HG02870 (cell line): Measurements from ENCODE around the gene ACOT13.
"Not testable (repeated sequence)": the region's sequence is repeated elsewhere in the genome, so short reads cannot be mapped to it uniquely, and the experiment has no call there.

Source experiments
- ATAC-seq: cut with Tn5 transposase; IDR thresholded peaks from one replicate; pipeline ENCODE4 v1.9.1; 2021; ENCODE audit warnings: mild to moderate bottlenecking, moderate library complexity; ENCODE audit not compliant: unreplicated experiment

Gene ACOT13

DNA sequence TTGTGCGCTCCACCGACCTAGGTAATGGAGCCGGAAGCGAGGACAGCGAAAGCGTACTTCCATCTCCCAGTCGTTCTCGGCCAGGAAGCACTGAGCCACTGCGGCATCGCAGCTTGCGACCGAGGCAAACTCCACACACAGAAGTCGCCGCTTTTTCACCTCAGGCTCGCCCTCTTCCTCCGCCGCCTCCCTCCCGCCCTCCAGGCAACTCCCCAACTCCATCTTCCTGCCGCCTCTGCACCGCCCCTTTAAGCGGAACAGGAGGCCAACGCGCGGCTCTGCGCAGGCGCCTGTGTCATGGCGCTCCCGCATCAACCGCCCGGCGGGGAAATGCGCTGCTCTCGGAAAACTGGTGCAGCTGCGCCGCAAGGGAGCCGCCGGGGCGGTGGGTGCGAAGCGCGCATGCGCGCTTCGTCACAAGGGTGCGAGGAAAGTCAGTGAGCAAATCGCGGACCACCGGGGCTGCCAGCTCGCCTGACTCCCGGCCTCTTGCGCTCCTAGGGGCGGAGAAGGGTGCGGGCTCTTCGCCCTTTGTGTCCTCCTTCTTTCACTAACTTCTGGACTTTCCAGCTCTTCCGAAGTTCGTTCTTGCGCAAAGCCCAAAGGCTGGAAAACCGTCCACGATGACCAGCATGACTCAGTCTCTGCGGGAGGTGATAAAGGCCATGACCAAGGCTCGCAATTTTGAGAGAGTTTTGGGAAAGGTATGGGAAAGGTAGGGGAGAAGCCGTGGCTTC, at the start of gene ACOT13, which contains the start of gene TDP2:
Gene ACOT13, plus strand, starts transcription at position 437 of the 737 bp plus-strand sequence. Its CDS starts 187 bp downstream, at position 624.
Gene TDP2, minus strand, starts transcription at position 259 of the 737 bp plus-strand sequence. Its CDS starts 37 bp downstream, at position 222.
- ATAC-seq, result peak; percentile 95

DNA sequence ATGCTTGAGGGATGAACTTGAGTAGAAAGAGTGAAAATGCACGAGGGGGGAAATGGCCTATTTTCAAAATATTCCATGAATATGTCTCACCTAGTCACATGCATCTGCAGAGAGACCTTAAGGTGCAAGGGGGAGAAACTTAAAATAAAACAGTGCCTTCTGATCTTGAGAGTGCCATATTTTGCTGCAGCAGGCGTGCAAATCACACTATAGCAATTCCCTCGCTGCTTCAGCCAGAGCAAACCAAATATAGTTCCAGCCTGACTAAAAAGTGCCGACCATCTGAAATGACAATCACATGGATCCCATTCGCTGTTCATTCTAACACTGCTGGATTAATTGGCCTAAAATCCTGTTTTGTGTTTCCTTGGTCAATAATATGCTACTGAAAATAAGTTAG, 47.2 kb upstream of the ACOT13 start:
- no peak for ATAC-seq

DNA sequence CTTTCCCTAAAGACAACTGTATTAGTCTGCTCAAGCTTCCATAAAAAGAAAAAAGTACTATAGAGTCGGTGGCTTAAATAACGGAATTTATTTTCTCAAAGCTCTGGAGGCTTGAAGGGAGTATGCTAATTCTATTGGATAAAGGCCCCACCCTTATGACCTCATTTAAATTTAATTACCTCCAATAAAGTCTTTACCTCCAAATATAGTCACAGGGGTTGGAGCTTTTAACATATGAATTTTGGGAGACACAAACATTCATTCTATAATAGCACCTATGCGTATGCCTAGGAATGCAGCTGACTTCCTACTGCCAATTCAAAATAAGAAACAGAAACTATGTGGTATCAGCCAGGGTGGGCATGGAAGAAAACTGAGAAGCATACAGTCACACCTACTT, 46.2 kb upstream of the ACOT13 start:
- no peak for ATAC-seq

DNA sequence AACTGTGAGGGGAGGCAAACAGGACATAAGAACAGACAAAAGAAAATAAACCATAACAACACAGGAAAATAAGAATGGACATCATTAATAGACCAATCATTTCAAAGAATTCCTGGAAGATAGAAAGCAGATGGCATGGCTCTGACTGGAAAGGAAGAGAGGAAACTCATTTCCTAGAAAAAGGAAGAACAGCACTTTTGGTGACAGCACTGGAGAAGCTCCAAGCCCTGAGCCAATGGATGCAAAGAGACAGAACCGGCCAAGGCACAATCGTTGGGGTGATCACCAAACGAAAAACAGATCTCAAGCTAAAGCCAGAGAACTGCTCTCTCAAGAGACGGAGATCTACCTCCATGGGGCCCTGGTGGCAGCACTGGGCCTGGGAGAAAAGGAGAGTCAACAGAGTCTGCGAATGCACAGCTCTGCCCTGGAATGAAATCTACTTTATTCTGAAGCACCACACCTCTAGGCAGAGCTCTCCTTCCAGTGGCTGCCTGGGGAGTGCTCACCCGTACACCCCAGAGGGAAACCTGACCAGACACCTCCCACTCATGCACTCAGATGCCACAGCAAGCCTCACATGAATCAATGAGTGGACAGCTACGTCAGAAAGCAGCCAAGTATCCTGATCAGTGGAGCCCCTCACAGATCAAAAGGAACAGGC, 45.1 kb upstream of the ACOT13 start:
- ATAC-seq, result no peak

DNA sequence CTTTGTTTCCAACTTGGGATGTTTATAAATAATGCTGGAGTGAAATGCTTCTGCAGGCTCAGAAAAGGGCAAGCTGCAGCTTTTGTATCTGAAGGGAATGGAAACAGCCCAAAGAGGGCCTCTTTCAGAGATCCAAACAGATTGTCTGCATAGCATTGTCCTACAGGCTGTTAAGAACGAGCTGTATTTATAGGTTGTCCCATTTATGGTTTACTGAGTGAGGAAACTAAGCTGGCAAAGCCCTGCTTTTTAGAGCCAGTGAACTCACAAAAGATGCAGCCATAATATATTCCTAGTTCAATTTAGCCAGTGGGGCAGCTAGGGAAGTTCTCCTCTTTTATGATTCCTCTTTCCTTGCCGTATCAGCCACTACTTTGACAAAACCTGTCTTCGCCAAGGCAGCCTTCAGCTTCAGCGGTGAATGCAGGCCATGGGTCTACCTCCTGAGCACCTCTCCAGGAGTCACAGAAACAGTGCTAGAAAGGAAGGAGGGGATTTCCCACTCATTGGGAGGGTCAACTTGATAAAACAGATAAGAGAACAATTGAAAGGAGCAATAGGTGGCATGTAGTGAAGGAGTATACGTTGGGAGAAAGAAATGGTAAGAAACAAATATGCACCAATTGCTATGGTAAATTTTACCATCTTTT, 35.9 kb upstream of the ACOT13 start:
- no peak for ATAC-seq

DNA sequence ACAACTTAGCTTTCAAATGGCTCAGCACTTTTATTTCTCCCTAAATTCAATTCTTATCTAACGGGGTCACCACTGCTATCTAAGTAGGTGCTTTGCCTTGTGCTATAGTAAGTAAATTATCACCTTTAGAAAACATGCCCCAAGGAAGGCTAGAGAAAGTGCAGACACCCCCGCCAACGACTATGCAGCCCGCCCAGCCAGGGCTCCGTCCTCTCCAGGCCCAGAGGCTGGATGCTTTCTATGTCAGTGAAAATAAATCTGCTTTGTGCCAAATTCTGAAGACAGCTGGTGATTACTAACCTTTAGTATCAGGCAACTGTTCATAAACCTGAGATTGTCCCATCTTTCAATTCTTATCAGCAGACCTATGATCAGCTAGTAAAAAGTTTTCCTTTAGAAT, 35.2 kb upstream of the ACOT13 start:
- no peak for ATAC-seq

DNA sequence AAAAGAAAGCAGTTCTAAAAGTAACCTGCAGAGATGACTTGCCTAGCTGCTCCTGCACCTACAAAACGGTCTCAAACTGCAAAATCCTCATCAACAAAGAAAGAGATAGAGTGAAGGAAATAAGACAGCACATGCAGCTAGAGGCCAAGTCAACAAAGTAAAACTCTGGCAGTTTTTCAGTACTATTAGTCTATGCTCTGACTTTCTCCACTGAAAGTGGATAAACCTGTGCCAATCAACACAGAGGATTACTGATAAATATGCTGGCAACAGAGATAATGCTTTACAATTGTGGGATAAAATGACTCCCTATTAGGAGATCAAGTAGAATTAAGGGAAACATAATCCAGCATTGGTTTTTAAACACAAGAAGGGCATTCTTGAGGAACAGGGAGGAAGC, 34.3 kb upstream of the ACOT13 start:
- ATAC-seq, result no peak

DNA sequence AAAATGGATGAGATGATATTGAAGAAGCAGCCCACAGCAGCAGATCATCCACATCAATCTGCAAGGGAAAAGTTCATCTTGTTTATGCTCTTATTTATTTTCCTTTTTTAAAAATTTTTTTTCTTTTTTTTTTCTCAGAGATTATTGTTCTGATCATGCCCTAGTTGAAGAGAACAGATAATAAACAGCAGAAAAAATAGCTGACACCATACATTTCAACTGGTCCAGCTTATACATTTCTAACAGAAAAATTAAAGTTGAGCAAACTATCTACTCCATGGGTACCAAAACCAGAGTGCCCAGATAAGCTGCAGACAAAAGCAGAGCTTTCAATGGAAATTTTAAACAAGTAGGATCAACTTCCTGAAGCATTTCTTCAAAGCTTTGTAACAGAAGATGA, 30.2 kb upstream of the ACOT13 start:
- no peak for ATAC-seq

DNA sequence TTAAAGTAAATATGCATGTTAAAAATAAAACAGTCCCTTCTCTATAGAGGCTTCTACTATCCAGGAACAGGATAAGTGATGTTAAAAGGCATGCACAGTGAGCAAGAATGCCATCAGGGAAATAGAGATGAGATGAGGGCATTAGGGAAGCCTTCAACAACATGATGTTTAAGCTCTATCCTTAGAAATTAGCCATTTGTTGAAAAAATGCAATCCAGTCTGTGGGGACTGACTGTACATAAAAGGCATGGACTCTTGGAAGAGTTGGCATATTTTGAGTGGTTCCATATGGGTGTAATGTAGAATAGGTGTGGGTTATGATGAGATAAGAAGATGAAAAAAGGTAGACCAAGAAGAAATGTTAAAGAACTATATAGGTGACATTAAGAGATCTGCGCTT, 26.7 kb upstream of the ACOT13 start:
- ATAC-seq, result no peak

DNA sequence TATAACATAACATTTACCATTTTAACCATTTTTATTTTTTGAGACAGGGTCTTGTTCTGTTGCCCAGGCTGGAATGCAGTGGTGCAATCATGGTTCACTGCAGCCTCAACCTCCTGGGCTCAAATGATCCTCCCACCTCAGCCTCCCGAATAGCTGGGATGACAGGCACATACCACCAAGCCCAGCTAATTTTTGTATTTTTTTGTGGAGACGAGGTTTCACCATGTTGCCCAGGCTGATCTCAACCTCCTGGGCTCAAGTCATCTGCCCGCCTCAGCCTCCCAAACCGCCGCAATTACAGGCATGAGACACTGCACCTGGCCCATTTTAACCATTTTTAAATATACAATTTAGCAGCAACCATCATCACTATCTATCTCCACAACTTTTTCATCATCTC, 26.2 kb upstream of the ACOT13 start:
- ATAC-seq, result not testable (repeated sequence)

DNA sequence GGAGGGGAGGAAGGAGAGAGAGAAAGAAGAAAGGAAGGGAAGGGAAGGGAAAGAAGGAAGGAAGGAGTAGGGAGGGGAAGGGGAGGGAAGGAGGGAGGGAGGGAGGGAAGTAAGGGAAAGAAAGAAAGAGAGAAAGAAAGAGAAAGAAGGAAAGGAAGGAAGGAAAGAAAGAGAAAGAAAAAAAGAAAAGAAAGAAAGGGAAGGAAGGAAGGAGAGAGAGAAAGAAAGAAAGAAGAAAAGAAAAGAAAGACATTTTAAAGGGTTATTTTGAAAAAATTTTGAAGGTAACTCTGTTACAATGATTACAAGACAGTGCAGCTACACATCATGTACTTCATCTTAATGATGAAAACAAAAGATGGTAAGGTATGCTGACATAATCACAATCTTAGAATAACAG, 24.8 kb upstream of the ACOT13 start:
- ATAC-seq, result no peak

DNA sequence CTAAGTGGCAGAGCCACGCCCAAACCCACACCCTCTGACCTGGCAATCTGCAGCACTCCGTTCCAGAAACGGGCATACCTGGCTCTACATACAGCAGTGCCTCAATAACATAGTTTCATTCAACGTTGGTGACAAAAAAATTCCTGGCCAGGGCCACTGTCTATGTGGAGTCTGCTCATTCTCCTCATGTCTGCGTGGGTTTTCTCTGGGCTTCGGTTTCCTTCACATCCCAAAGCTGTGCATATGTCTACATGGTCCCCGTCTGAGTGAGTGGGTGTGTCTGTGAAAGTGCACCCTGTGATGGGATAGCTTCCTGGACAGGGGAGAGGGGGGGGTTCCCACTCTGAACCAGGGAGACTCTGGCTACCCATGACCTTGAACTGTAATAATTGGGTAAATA, 23.0 kb upstream of the ACOT13 start:
- no peak for ATAC-seq

DNA sequence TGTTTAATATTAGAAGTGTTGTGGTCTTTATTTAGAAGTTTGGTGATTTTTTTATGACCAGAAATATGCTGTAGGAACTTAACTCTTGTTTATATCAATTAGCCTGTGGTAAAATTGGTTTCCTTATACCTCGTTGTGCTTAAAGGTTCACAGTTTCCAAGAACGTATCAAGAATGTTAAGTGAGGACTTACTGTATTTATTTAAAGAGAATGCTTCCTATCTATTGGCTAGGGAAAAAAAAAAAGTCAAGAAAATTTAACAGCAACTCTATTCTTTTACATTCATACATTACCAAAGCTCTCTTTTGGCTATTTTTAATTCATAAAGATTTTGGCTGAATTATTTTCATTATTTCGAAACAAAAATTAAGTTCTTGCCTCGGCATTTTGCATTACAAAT, 22.5 kb upstream of the ACOT13 start:
- ATAC-seq, result no peak

DNA sequence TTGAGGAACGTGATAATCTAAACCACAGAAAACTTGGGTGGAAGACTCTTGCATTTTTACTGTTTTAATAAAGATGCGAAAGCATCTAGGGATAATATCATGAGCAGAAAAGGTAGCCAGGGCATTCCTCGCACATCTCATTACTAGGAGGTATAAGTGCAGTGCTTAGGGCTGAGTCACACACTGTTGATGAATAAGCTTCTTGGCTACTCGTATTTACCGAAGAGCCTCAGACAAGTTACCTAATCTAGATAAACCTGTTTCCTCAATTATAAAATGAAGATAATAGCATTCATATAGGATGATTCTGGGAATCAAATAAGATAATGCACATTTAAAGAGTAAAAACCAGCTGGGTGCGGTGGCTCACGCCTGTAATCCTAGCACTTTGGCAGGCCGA, 20.1 kb upstream of the ACOT13 start:
- no peak for ATAC-seq

DNA sequence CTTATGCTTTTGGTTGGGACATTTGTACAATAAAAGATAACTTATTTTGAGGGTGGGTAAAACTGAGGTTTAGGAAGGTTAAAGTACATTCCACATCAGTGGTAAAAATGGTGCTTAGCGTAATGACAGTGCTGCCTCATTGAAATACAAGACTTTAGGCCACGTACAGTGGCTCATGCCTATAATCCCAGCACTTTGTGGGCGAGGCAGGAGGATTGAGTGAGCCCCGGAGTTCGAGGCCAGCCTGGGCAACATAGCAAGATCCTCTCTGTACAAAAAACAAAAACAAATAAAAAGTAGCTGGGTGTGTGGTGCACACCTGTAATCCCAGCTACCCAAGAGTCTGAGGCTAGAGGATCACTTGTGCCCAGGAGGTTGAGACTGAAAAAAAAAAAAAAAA, 18.6 kb upstream of the ACOT13 start:
- ATAC-seq, result no peak

DNA sequence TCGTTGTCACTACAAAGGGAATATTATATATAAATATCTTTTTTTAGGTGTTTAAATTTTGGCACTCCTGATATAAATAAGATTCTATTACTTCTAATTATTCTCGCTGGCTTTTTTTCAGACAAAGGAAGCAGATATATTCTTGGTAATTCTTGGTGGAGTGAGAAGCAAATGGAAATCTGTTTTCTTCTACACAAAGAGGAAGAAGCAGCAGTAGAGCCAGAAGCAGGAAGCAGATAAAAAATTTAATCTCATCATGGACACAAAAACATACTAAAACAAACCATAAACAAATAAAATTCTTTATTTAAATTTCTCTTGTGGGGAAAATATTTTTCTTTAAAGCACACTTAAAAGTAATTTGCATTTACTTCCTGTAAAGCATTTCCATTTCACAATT, 17.2 kb upstream of the ACOT13 start:
- no peak for ATAC-seq

DNA sequence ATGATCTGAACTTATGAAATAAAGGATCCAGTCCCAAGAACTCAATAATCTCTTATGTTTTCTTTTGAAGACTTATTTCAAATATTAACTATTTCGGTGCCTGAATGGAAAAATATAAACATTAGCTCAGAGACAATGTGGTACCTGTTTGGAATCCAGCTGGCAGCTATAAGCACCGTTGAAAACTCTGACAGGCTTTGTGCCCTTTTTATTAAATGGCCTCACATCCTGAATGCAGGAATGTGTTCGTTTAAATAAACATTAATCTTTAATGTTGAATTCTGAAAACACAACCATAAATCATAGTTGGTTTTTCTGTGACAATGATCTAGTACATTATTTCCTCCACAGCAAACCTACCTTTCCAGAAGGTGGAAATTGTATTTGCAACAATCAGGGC, 16.5 kb upstream of the ACOT13 start:
- ATAC-seq, result no peak

DNA sequence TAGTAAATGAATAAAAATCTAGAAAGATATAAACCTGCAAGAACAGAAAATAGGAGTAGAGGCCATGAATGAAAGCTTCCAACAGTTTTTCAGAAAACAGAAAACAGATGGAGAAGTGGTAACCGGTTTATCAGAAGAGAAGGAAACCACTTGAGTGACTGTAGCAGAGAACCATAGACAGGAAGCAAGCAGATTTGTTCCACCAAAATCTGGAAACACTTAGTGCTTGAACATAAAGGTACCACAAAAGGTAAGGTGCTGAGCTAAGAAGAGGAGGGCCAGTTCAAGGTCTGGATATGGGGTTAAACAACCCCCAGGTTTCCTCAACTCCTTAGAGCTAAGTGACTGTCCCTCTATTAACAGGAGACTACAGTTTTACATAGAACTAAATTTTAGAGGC, 11.7 kb upstream of the ACOT13 start:
- ATAC-seq, result no peak

DNA sequence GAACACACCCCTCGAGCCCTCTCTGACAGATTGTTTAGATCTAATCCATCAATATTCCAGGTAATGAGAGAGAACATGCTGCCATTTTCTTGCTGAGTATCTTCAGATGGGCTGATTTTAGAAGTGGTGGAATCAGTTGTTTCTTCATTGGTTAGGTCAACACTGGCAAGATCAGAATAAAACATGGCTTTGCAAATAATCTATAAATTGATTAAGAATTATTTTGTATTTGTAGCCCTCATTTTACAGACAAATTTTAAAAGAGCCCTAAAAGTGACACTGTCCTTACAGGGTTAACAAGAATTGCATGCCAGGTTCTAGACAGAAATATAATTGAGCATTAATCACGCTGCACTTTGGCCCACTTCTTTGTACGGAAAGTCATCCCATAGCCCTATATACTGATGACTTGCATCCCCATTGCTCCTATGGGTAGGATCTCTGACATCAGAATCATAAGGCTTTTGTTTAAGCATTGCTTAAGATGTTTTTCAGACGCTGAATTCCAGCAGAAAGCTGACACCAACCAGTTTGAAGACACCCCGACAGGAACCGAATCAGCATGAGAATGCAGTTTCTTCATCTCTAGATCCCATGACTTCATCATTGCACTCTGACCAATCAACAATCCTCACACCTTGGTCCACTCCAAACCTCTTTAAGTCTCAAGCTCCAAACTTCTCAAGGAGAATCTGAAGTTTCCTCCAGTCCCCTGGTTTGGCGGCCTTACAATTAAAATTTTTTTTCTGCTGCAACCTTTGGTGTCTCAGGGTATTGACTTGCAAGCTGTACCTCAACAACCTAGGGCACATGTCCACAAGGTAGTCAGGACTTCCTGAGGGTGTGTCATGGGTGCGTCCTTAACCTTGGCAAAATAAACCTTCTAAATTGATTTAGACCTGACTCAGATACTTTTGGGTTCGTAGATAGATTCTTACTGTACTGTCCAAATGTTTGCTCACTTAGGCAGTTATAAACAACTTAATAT, 8.0 kb upstream of the ACOT13 start:
- ATAC-seq, result no peak

DNA sequence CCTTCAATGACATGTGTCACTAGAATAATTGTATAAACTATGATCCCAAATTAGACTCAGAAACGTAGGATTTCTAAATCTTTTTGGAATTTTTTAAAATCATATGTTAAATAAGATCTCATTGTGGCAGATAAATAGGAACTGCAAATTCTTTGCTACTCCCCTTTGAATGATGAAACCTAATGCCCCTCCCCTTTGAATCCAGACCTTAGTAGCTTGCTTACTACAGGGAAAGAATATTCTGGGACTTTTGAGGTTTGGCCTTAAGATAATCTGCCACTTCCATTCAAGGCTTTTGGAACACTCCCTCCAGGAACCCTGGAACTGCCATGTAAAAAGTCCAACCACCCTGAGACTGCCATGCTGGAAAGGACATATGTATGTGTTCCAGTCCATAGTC, 7.3 kb upstream of the ACOT13 start:
- no peak for ATAC-seq

DNA sequence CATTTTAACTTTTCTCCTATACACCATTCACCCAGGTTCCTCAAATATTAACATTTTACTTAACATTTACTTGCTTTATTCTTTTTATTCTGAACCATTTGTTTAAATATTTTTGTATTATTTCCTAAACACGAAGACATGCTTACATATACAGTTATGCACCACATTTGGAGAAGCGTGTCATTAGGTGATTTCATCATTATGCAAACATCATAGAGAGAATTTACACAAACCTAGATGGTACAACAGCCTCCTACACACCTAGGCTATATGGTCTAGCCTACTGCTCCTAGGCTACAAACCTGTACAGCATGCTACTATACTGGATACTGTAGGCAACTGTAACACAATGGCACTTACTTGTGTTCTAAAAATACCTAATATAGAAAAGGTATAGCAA, 6.8 kb upstream of the ACOT13 start:
- ATAC-seq, result no peak
